ENCODE measurements around the gene DENND2D. TPM values are rescaled to one million over a fixed set of nuclear protein-coding genes. Genes with fewer than 3 reads are reported as not detected.
"Not testable (repeated sequence)": the region's sequence is repeated elsewhere in the genome, so short reads cannot be mapped to it uniquely, and the experiment has no call there.

The DENND2D gene
- polyA plus RNA-seq, 12 donors: 0.67 to 15.1 (median 1.5) TPM; not detected in 1

DNA sequence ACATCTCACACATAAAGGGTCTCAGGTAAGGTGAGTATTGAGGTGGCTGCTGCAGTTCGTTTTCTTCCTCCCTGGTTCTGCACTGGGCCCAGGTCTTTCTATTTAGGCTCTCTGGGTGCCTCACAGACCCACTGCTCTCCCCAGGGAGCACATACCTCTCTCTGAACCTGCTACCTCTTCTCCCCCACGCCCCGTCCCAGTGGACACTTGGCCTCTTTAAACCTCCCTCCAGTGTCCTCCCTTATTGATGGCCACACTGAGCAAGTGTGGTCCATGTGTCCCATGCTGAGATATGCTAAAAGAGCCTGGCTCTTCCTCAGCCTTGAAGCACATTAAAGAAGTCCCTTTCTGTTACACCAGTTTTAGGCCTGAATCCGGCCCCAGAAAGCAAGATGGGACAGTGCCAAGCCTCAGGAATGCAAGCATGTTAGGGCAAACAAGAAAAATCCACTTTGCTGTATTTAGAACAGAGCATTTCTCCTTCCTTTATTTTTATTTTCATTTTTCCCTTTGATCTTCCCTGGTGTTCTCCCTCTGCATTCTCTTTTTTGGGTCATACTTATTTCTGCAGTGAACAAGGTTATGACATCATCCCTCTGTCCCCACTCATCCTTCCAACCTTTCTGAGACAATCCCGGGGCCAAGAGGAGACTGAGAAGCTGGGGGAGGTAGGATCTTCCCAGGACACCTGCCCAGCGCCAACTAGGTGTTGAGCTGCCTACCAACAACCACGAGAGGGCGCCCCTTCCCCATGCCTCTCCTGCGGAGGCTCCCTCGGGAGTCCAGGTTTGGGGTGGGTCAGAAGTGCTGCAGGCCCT, 22.1 kb upstream of the DENND2D start:
- no peak for DNase-seq

DNA sequence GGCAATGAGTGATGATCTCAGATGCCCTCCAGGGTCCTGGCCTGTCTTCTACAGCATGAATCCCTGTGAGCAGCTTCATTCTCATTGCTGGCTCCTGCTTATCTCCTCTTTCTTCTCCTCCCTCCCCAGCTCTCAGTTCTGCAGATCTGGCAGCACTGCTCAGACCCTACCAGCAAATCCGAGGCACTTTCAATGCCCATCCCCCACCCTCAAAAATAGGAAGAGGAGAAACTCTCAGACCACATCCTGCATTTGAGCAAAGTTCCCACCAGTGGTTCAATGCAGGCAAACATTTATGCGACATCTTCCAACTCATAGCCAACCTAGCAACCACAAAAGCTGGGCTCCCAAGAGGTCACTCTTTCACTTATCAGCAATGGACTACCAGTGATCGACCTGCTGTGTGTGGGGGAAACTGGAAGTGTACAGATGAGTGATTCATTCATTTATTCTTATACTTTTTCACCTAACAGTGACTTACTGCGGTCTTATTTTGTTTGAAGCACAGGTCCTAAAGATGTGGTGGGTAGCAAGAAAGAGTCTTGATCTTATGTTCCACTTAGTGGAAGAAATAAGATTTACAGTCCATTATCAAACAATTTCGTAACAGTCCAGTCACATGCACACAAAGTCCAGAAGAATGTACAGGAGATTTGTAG, 21.3 kb upstream of the DENND2D start:
- no peak for DNase-seq

DNA sequence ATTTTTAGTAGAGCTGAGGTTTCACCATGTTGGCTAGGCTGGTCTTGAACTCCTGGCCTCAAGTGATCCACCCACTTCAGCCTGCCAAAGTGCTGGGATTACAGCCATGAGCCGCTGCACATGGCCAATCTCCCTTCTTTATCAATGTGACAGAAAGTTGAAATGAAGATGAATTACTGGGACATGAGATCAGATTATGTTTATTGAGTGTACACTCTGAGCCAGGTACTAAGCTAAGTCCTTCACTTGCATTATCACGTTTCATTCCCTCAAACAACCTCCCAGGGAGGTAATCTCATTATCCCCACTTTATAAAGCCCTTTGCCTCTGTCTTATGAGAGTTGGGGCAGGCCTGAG, 20.8 kb upstream of the DENND2D start:
- DNase-seq: no peak

DNA sequence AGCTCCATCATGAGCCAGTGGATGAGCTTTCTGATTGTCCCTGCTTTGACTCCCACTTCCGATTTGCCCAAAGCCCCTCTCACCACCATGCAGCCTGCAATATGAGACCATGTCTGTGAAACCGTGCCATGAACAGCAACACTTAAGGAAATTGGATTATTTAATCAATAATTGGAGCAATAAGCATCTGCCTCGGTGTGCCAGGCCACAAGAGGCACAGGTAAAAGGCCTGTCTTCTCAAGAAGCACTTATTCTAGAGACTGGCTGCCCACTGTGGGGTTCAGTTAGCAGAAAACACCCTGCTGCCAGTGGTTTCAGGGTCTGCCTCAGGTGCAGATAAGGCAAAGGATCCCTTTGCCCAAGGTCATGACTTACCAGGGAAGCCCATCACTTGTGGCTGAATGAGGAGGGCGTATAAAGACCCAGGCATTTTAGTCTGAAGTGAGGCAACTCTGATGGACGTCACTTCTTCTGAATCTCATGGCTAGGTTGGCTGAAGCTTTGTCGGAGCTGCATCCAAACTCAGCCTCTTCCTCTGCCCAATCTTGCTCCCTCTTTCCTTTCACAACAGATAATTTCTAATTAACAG, 19.9 kb upstream of the DENND2D start:
- DNase-seq: no peak

DNA sequence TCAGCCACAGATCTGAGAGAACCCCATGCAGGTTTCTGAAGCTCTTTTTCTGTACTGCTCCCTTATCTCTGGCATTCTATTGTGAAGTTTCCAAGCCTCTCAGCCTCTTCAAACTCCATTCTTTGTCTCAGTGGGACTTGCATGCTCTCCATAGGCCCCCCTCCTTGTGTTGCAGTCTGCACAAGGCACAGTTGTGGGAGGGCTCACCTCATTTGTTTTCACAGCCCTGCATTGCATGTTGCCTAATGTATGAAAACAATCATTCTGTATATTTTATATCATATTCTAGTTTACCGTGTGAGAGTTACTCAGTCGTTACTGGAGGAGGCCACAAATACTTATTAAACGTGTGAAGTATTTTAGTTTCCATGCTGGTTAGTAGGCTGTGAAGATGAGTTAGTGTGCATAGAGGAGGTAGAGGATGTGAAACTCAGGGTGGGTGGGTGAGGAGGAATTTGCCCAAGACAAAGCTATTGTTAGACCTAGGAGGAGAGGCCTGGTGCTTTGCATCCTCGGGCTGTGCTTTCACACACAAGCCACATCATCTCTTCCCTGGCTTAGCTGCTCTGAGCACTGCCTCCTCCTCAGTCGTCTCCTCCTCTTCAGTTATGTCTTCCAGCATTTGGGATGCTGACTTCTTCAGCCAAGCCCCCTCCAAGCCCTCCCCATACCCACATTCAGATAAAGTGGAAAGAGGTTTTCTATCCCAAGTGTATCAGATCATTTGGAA, 19.3 kb upstream of the DENND2D start:
- no peak for DNase-seq

DNA sequence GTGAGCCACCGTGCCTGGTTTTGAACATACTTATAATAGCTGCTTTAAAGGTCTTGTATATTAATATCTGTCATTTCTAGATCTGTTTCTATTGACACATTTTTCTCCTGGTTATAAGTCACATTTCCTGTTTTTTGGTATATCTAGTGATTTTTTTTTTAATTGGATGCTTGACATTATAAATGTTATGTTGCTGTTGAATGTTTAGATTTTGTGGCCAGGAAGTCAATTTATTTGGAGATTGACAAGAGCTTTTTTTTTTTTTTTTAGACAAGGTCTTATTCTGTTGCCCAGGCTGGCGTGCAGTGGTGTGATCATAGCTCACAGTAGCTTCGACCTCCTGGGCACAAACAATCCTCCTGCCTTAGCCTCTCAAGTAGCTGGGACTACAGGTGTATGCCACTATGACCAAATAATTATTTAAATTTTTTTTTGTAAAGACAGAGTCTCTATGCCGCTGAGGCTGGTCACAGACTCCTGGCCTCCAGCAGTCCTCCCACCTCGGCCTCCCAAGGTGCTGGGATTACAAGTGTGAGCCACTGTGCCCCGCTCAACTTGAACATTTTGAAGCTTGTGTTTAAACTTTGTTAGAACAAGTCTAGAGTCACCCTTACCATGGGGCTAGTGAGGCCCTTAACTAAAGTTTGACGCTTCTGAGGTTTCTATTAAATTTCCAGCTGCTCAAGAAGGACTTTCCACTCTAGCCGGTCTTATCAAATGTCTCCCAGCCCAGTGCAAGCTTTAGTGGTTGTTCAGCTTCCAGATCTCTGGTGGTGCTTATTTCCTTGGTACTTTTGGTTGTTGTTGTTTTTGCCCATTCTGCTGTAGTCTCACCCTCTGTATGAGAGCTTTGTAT, 18.5 kb upstream of the DENND2D start:
- DNase-seq: no peak

DNA sequence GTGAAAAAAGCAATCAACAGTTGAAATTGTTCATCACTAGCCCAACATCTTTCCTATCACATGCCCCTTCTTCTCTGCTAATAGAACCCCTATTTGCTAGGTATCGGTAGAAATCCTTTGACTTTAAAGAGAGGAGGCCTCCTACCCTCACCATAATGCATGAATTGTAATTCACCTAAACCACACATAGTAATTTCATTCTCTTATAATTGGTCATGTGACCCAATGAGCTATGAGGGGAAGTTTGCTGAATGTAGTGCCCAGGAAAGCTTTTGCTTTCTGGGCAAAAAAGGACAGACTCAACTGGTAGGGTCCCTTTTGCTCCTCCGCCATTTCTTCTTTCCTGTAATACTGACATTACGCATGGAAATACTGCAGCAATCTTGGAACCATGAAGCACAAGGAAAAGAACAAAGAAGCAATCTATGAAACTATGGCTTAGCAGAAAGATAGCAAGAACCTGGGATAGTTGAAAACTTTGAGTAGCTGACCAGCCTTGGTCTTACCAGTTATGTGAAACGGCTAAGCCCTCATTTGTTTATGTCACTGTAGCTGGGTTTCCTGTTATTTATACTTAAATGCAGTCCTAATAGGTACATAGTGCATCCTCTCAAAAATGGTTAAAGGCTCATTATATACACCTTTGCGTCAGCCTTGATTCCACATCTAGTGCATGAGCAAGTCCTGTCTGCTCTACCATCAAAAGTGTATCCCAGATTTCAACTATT, 16.9 kb upstream of the DENND2D start:
- no peak for DNase-seq

DNA sequence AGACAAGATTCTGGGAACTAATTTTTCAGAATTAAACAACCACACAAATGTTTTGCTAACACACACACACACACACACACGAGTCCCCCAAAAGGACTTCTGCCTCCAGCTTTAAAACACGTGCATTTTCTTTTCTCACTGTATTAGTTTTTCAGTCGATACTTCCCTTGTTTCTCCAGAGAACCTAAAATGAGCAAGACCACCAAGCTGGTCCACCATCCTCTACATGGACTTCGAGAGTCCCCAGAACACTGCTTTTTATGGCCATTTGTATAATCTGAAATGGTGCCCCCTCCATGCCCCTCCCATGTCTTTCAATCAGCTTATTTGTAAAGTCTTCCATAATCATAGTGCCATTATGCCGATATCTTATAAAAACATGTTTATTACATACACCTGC, 16.3 kb upstream of the DENND2D start:
- DNase-seq: no peak

DNA sequence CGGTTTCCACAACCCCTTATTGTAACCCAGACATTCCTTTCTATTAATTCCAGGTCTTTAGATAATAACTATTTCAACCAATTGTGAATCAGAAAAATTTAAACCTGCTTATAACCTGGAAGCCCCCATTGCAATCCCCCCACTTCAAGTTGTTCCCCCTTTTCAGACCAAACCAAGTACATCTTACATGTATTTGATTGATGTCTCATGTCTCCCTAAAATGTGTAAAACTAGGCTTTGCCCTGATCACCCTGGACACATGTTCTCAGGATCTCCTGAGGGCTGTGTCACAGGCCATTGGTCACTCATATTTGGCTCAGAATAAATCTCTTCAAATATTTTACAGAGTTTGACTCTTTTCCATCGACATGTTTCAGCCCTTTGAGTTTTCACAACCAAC, 14.8 kb upstream of the DENND2D start:
- DNase-seq: not testable (repeated sequence)

DNA sequence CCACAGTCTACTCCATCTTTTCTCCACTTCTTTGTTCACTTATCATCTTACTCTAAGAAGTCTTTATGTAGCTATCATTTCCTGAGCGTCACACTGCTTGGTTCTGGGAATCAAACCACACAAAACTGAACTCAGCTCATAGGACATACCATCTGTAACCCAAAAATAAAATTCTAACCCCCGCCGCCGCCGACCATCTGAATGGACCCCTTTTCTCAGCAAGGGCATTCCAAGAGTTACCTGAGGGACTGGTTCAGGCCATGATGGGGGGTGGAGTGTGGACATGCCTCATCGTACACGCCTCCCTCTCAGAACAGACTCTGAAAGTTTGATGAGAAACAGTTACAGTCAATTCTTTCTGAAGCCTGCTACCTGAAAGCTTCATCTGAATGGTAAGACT, 14.4 kb upstream of the DENND2D start:
- no peak for DNase-seq

DNA sequence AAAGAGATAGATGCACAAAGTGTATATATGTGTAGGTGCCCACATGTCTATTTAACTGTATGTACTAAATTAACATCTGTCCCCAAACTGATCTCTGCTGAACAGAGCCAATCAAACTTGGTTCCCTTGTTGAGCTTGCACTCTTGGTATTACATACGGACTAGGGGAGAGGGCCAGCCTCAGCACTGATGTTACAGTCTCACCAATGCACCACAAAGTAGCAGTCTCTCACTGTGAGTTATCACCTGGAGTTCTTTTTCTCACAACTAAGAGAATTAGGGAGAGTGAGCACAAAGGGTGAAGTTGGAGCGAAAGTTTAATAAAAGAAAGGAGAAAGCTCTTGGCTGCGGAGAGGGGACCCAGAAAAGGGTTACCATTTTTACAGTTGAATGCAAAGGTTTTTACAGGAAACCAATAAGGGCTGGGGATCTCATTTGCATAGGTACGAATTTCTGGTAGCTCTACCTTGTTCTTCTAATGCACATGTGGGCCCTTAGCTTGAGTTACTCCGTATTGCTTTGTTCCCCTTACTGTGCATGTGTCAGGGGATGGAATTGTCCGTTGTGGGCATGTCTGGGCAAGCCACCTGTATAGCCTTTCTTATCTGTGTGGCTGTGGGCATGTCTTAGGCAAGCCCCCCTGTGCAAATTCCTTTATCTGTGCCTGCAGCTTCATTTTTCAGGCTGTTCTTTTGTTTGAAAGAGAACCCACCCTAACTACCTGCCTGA, 13.8 kb upstream of the DENND2D start:
- no peak for DNase-seq

DNA sequence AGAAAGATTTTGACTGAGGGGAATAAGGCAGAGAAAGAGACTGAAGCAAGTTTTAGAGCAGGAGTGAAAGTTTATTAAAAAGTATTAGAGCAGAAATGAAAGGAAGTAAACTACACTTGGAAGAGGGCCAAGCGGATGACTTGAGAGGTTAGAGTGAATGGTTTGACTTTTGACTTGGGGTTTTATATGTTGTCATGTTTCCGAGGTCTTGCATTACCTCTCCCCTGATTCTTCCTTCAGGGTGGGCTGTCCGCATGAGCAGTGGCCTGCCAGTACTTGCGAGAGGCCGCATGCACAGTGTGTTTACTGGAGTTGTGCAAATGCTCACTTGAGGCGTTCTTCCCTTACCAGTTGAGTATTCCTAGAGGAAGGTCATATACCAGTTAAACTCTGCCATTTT, 13.0 kb upstream of the DENND2D start:
- no peak for DNase-seq

DNA sequence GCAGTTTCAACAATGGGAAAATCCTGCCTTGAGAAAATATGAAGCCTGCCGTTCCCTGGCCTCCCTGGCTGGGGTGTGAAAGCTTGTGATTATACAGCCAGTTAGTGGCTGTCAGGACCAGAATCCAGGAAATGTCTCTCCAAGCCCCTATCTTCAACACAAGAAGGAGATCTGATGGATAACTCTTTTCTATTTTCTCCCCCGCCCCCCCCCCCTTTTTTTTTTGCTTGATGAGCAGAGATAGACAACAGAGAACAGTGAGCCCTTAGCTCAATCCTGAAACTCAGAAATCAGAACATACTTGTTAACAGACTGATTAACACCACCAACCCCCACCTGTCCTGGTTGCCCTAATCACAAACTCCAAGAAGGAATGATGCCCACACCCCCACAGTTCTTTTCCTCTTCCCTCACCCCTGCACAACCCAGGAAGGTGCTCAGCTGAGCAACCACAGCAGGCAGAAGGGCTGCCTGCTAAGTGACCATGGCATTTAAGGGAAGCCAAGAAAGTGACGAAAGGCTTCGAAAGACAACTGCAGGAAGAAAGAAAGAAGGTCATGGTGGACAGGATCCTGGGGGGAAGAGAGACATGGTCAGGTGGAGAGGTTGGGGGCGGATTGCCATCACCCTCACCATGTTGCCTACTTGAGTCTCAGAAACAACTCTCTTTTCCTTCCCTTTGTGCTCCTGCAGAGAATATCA, 12.3 kb upstream of the DENND2D start:
- DNase-seq: no peak

DNA sequence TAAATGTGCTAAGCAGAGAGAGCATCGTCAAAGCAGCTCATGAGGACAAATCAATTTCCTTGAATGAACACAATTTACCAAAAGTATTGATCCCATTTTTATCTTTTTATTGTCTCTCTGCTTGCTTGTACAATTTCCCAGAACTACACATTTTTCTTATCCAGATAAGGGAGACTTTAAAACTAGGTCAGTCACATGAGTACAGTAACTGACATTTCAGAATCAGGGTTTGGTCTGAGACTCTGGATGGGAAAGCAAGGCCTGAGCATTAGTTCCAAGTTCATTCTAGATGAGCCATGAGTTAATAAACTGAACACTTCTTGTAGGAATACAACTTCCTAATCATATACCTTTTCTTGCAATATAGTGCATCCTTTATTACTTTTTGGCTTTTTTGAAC, 11.5 kb upstream of the DENND2D start:
- no peak for DNase-seq

DNA sequence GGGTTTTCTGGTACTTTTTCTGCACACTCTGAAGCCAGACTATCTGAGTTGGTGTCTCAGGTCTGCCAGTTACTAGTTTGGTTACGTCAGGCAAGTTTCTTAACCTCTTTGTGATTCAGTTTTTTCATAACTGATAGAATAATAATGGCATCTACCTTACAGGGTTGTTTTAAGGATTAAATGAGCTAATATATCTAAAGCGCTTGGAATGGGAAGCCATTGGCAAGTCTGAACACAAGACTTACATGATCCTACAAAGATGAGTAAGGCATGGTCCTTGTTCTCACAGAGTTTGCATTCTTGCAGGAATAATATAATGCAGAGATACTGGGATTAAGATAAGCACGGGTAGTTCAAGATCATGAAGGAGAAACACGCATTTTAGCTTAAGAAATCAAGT, 9.2 kb upstream of the DENND2D start:
- DNase-seq: no peak

DNA sequence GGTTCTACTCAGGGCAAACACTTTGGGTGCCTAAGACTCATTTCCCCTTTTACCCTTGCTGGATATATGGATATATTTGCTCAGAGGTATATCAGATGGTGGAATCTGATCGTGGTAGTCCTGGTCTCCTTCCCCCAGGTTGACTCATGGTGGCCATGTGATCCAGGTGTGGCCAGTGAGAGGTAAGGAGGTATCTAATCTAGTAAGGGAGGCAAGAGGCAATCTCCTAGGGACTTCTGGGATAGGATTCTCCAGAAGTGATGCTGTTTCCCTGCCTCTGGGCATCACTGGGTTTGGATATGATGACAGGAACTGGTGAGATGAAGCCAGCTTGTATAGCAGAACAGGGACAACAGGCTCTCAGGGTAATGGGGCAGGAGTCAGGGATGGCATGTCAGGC, 8.5 kb upstream of the DENND2D start:
- no peak for DNase-seq

DNA sequence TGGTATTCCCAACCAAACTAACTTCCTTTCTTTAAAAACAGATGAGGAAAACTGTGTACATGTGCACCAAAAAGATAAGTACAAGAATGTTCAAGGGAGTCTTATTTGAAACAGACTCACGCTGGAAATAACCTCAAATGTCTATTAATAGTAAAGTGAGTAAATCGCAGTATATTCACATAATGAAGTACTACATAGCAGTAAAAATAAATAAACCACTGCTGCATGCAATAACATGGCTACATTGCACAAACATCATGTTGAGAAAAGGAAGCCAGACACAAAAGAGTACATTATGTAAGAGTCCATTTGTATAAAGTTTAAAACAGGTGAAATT, 5.2 kb upstream of the DENND2D start:
- DNase-seq: no peak

DNA sequence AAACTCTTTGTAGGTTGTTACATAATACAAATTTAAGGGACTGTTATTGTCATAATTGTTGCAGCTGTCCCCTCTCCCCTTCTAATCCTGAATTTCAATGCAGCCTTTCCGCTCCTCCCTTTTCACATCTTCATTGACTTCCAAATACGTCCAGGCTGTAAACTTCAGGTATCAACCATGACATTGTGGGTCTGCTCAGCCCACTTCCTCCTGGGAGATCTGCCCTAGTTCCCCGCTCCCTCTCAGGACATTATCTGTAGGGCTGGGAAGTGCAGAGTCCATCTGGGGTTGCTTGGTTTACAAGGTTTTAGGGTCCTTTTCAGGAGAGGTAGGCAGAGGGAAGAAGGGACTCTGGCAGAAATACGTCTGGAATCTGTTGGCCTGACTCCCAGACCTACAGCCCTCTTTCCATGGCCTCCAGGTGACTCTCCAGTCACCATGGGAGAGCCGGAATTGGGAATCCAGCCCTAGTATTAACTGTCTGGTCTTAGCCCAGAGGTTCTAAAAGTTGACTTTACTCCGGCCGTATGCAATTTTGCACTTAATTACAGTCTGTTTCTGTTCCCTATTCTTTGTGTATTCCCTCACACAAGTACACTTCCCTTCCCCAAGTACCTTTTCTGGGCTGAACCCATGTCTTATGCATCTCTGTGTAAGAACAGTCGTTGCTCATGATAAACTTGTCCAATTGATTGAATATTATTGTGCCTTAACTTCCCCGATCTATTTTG, 4.7 kb upstream of the DENND2D start:
- DNase-seq: no peak
